ENCODE measurements around the gene FYB1. TPM values are rescaled to one million over a fixed set of nuclear protein-coding genes. Genes with fewer than 3 reads are reported as not detected.

The FYB1 gene
- total RNA-seq, 1 experiment from 2014 or later: 0.52 TPM

DNA sequence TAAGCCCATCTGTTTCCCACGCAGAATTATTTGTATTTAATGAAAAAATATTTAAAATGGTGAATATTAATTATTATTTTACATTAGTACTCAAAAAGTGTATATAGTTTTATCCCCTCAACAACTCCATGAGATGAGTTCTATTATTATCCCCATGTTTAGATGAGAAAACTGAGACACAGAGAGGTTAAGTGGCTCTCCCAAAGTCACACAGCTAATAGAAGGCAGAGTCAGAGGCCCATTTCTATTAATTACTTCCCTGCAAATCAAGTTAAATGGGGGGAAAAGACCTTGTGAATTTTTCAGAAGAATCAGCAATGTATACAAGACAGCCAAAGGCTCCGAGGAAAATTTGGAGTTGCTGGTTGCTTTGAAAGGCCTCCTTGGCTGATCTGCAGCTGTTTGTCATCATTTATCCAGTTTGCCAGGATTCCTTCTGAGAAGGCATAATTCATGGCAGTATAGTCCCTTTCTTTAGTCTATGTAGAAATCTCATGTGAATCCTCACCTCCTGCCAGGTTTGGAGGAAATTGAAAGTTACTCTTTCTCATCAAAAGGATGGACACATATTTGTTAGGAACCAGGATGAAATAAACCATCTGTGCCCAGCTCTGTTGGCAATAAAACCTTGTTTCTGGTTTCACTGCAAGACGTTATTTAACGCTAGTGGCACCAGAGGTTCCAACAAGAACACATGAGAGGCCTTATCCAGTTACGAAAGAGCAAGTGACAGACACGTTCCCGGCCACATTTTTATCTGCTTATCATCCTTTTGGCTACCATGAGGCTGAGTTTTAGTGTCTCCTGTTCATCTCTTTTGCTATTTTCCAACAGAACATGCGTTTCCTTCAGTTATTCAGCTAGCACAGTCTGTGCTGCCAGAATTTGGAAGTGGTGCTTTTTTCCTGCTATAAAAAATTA is 621 bp downstream of the FYB1 start:
- ChIA-PET POLR2A (no interaction called here), CTCF (interaction anchor here (0.5 to 2.4 kb wide), 42 partner anchors 8 to 353 kb away, joined by 3 to 24 read pairs (median 4); partner anchors contain the start of genes C9 and DAB2)
- no peak for DNase-seq (ENCODE audit: low spot score)
- no peak for TF ChIP-seq ZNF263 (CRISPR knock-in tag; IDR thresholded peaks at IDR 0.05; ENCODE audit: low read depth)
- TF ChIP-seq NR1H2 (CRISPR knock-in tag; IDR thresholded peaks at IDR 0.05): no peak
- TF ChIP-seq, protein P1, sequence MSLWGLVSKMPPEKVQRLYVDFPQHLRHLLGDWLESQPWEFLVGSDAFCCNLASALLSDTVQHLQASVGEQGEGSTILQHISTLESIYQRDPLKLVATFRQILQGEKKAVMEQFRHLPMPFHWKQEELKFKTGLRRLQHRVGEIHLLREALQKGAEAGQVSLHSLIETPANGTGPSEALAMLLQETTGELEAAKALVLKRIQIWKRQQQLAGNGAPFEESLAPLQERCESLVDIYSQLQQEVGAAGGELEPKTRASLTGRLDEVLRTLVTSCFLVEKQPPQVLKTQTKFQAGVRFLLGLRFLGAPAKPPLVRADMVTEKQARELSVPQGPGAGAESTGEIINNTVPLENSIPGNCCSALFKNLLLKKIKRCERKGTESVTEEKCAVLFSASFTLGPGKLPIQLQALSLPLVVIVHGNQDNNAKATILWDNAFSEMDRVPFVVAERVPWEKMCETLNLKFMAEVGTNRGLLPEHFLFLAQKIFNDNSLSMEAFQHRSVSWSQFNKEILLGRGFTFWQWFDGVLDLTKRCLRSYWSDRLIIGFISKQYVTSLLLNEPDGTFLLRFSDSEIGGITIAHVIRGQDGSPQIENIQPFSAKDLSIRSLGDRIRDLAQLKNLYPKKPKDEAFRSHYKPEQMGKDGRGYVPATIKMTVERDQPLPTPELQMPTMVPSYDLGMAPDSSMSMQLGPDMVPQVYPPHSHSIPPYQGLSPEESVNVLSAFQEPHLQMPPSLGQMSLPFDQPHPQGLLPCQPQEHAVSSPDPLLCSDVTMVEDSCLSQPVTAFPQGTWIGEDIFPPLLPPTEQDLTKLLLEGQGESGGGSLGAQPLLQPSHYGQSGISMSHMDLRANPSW (CRISPR knock-in tag; conservative IDR thresholded peaks at IDR 0.05; ENCODE audit: low read depth): no peak
- TF ChIP-seq RELA (CRISPR knock-in tag; IDR thresholded peaks at IDR 0.05; ENCODE audit: borderline replicate concordance): no peak
- TF ChIP-seq ZNF317 (CRISPR knock-in tag; IDR thresholded peaks at IDR 0.05; ENCODE audit: borderline replicate concordance, low read depth): no peak
- TF ChIP-seq, protein P2, sequence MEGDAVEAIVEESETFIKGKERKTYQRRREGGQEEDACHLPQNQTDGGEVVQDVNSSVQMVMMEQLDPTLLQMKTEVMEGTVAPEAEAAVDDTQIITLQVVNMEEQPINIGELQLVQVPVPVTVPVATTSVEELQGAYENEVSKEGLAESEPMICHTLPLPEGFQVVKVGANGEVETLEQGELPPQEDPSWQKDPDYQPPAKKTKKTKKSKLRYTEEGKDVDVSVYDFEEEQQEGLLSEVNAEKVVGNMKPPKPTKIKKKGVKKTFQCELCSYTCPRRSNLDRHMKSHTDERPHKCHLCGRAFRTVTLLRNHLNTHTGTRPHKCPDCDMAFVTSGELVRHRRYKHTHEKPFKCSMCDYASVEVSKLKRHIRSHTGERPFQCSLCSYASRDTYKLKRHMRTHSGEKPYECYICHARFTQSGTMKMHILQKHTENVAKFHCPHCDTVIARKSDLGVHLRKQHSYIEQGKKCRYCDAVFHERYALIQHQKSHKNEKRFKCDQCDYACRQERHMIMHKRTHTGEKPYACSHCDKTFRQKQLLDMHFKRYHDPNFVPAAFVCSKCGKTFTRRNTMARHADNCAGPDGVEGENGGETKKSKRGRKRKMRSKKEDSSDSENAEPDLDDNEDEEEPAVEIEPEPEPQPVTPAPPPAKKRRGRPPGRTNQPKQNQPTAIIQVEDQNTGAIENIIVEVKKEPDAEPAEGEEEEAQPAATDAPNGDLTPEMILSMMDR (IDR thresholded peaks at IDR 0.05): no peak
- TF ChIP-seq, protein P3, sequence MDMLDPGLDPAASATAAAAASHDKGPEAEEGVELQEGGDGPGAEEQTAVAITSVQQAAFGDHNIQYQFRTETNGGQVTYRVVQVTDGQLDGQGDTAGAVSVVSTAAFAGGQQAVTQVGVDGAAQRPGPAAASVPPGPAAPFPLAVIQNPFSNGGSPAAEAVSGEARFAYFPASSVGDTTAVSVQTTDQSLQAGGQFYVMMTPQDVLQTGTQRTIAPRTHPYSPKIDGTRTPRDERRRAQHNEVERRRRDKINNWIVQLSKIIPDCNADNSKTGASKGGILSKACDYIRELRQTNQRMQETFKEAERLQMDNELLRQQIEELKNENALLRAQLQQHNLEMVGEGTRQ (CRISPR knock-in tag; IDR thresholded peaks at IDR 0.05): no peak
- TF ChIP-seq ATF1 (CRISPR knock-in tag; IDR thresholded peaks at IDR 0.05): no peak
- no peak for TF ChIP-seq GRHL2 (CRISPR knock-in tag; IDR thresholded peaks at IDR 0.05; ENCODE audit: insufficient replicate concordance, severe bottlenecking)
- TF ChIP-seq, protein P4, sequence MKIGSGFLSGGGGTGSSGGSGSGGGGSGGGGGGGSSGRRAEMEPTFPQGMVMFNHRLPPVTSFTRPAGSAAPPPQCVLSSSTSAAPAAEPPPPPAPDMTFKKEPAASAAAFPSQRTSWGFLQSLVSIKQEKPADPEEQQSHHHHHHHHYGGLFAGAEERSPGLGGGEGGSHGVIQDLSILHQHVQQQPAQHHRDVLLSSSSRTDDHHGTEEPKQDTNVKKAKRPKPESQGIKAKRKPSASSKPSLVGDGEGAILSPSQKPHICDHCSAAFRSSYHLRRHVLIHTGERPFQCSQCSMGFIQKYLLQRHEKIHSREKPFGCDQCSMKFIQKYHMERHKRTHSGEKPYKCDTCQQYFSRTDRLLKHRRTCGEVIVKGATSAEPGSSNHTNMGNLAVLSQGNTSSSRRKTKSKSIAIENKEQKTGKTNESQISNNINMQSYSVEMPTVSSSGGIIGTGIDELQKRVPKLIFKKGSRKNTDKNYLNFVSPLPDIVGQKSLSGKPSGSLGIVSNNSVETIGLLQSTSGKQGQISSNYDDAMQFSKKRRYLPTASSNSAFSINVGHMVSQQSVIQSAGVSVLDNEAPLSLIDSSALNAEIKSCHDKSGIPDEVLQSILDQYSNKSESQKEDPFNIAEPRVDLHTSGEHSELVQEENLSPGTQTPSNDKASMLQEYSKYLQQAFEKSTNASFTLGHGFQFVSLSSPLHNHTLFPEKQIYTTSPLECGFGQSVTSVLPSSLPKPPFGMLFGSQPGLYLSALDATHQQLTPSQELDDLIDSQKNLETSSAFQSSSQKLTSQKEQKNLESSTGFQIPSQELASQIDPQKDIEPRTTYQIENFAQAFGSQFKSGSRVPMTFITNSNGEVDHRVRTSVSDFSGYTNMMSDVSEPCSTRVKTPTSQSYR (CRISPR knock-in tag; IDR thresholded peaks at IDR 0.05): no peak
- TF ChIP-seq, protein P5, sequence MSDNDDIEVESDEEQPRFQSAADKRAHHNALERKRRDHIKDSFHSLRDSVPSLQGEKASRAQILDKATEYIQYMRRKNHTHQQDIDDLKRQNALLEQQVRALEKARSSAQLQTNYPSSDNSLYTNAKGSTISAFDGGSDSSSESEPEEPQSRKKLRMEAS (CRISPR knock-in tag; IDR thresholded peaks at IDR 0.05): no peak
- TF ChIP-seq TP53 (CRISPR knock-in tag; IDR thresholded peaks at IDR 0.05): no peak
- TF ChIP-seq, protein P6, sequence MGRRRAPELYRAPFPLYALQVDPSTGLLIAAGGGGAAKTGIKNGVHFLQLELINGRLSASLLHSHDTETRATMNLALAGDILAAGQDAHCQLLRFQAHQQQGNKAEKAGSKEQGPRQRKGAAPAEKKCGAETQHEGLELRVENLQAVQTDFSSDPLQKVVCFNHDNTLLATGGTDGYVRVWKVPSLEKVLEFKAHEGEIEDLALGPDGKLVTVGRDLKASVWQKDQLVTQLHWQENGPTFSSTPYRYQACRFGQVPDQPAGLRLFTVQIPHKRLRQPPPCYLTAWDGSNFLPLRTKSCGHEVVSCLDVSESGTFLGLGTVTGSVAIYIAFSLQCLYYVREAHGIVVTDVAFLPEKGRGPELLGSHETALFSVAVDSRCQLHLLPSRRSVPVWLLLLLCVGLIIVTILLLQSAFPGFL (CRISPR knock-in tag; IDR thresholded peaks at IDR 0.05; ENCODE audit: borderline replicate concordance): no peak
- ATAC-seq: no peak
- H3K27ac Mint-ChIP-seq: no peak overlapping the region
- H3K9me3 Mint-ChIP-seq: no peaks in the 10 kb centered on the region
- no peaks in the 10 kb centered on the region for H3K36me3 Mint-ChIP-seq
- no peak overlapping the region for H3K4me3 Mint-ChIP-seq
- H3K4me1 Mint-ChIP-seq: peaks cover 5% of the 10 kb centered on the region; the same call in 1 of the 2 replicates
- no peaks in the 10 kb centered on the region for H3K27me3 Mint-ChIP-seq (ENCODE audit: low read depth)

All from WTC11 (cell line).